ENCODE results near the gene GDA.

GDA gene

GRCh38 chr9:72149231-72149975 is at the start of gene GDA:
TSS of gene GDA (plus strand) at chr9:72149440. CDS start at chr9:72149560, 120 bp downstream.
- DNase-seq (ENCODE audit: low read depth in 2 of 2) = no peak

- no peak for DNase-seq (ENCODE audit: low read depth in 2 of 2)
Measured at GRCh38 chr9:72102520-72102919, 46.7 kb upstream of the GDA start.

GRCh38 chr9:72113056-72113455 is 36.2 kb upstream of the GDA start:
- DNase-seq (ENCODE audit: low read depth in 2 of 2) = no peak

- DNase-seq (ENCODE audit: low read depth in 2 of 2) = no peak
Measured at GRCh38 chr9:72119853-72120252, 29.4 kb upstream of the GDA start.

- DNase-seq (ENCODE audit: low read depth in 2 of 2) = no peak
Measured at GRCh38 chr9:72124947-72125346, 24.3 kb upstream of the GDA start.

- no peak for DNase-seq (ENCODE audit: low read depth in 2 of 2)
Measured at GRCh38 chr9:72127753-72128152, 21.5 kb upstream of the GDA start.

- DNase-seq (ENCODE audit: low read depth in 2 of 2) = no peak
Measured at GRCh38 chr9:72128526-72128925, 20.7 kb upstream of the GDA start.

- DNase-seq (ENCODE audit: low read depth in 2 of 2) = no peak
Measured at GRCh38 chr9:72129271-72130156, 19.7 kb upstream of the GDA start.

GRCh38 chr9:72130321-72130720 is 18.9 kb upstream of the GDA start:
- DNase-seq (ENCODE audit: low read depth in 2 of 2) = no peak

- no peak for DNase-seq (ENCODE audit: low read depth in 2 of 2)
Measured at GRCh38 chr9:72131206-72131605, 18.0 kb upstream of the GDA start.

- no peak for DNase-seq (ENCODE audit: low read depth in 2 of 2)
Measured at GRCh38 chr9:72132052-72132451, 17.2 kb upstream of the GDA start.

- DNase-seq (ENCODE audit: low read depth in 2 of 2) = no peak
Measured at GRCh38 chr9:72133365-72134035, 15.7 kb upstream of the GDA start.

- no peak for DNase-seq (ENCODE audit: low read depth in 2 of 2)
Measured at GRCh38 chr9:72134801-72135200, 14.4 kb upstream of the GDA start.

GRCh38 chr9:72137697-72138365 is 11.4 kb upstream of the GDA start:
- no peak for DNase-seq (ENCODE audit: low read depth in 2 of 2)

- DNase-seq (ENCODE audit: low read depth in 2 of 2) = no peak
Measured at GRCh38 chr9:72139226-72139625, 10.0 kb upstream of the GDA start.

- DNase-seq (ENCODE audit: low read depth in 2 of 2) = no peak
Measured at GRCh38 chr9:72140586-72140985, 8.7 kb upstream of the GDA start.

- DNase-seq (ENCODE audit: low read depth in 2 of 2) = no peak
Measured at GRCh38 chr9:72141484-72141883, 7.8 kb upstream of the GDA start.

- DNase-seq (ENCODE audit: low read depth in 2 of 2) = no peak
Measured at GRCh38 chr9:72144756-72145492, 4.3 kb upstream of the GDA start.

GRCh38 chr9:72145733-72146505 is 3.3 kb upstream of the GDA start:
- DNase-seq (ENCODE audit: low read depth in 2 of 2) = no peak

GRCh38 chr9:72147676-72148075 is 1.6 kb upstream of the GDA start:
- DNase-seq (ENCODE audit: low read depth in 2 of 2) = no peak
